ENCODE results near the gene PTPRH. TPM values are rescaled to one million over a fixed set of nuclear protein-coding genes. Genes with fewer than 3 reads are reported as not detected.
"Not testable (repeated sequence)": the region's sequence is repeated elsewhere in the genome, so short reads cannot be mapped to it uniquely, and the experiment has no call there.

The PTPRH gene
- total RNA-seq, 1 donor from 2014 or later: not detected

GRCh38 chr19:55173186-55173713 lies 36.1 kb downstream of the PTPRH start:
- no peak overlapping the region for H3K27ac Mint-ChIP-seq (ENCODE audit: unreplicated experiment)

GRCh38 chr19:55172741-55173140 lies 36.6 kb downstream of the PTPRH start:
- peaks cover 5% of the 10 kb centered on the region for H3K36me3 Mint-ChIP-seq (ENCODE audit: low read depth, unreplicated experiment)
- H3K27me3 Mint-ChIP-seq (ENCODE audit: unreplicated experiment): peaks cover 28% of the 10 kb centered on the region
- no peak for TF ChIP-seq CTCF (IDR thresholded peaks at IDR 0.05; ENCODE audit: unreplicated experiment)
- peaks cover 7% of the 10 kb centered on the region for H3K4me1 Mint-ChIP-seq (ENCODE audit: unreplicated experiment)
- H3K9me3 Mint-ChIP-seq (ENCODE audit: unreplicated experiment): no peaks in the 10 kb centered on the region
- peak overlapping the region; percentile 56 for H3K4me3 Mint-ChIP-seq (ENCODE audit: unreplicated experiment)
- DNase-seq (ENCODE audit: low spot score): no peak
- H3K27ac Mint-ChIP-seq (ENCODE audit: unreplicated experiment): peak overlapping the region; percentile 9

More at GRCh38 chr19:55173186-55173713, 36.1 kb downstream of the PTPRH start:
- peaks cover 7% of the 10 kb centered on the region for H3K4me1 Mint-ChIP-seq (ENCODE audit: unreplicated experiment)
- peaks cover 29% of the 10 kb centered on the region for H3K27me3 Mint-ChIP-seq (ENCODE audit: unreplicated experiment)
- no peak for DNase-seq (ENCODE audit: low spot score)
- H3K36me3 Mint-ChIP-seq (ENCODE audit: low read depth, unreplicated experiment): peaks cover 5% of the 10 kb centered on the region
- H3K9me3 Mint-ChIP-seq (ENCODE audit: unreplicated experiment): no peaks in the 10 kb centered on the region
- no peak for TF ChIP-seq CTCF (IDR thresholded peaks at IDR 0.05; ENCODE audit: unreplicated experiment)
- H3K4me3 Mint-ChIP-seq (ENCODE audit: unreplicated experiment): no peak overlapping the region

GRCh38 chr19:55172318-55172717 lies 37.0 kb downstream of the PTPRH start:
- H3K4me1 Mint-ChIP-seq (ENCODE audit: unreplicated experiment); H3K36me3 Mint-ChIP-seq (ENCODE audit: low read depth, unreplicated experiment); DNase-seq (ENCODE audit: low spot score); H3K9me3 Mint-ChIP-seq (ENCODE audit: unreplicated experiment): not testable (repeated sequence)
- Mint-ChIP-seq H3K27ac (ENCODE audit: unreplicated experiment) (peak overlapping the region; percentile 9), H3K27me3 (ENCODE audit: unreplicated experiment) (peaks cover 28% of the 10 kb centered on the region), H3K4me3 (ENCODE audit: unreplicated experiment) (peak overlapping the region; percentile 56)

- Mint-ChIP-seq H3K27ac (ENCODE audit: unreplicated experiment) (no peak overlapping the region), H3K36me3 (ENCODE audit: low read depth, unreplicated experiment) (peaks cover 5% of the 10 kb centered on the region), H3K4me3 (ENCODE audit: unreplicated experiment) (no peak overlapping the region), H3K9me3 (ENCODE audit: unreplicated experiment) (no peaks in the 10 kb centered on the region), H3K4me1 (ENCODE audit: unreplicated experiment) (peaks cover 12% of the 10 kb centered on the region), H3K27me3 (ENCODE audit: unreplicated experiment) (peaks cover 23% of the 10 kb centered on the region)
- no peak for DNase-seq (ENCODE audit: low spot score)
- TF ChIP-seq CTCF (IDR thresholded peaks at IDR 0.05; ENCODE audit: unreplicated experiment): no peak
Observed at GRCh38 chr19:55171440-55171839, 37.9 kb downstream of the PTPRH start.

- peaks cover 19% of the 10 kb centered on the region for H3K27me3 Mint-ChIP-seq (ENCODE audit: unreplicated experiment)
- DNase-seq (ENCODE audit: low spot score): no peak
- H3K4me1 Mint-ChIP-seq (ENCODE audit: unreplicated experiment): peaks cover 12% of the 10 kb centered on the region
- no peak overlapping the region for H3K27ac Mint-ChIP-seq (ENCODE audit: unreplicated experiment)
- no peak overlapping the region for H3K4me3 Mint-ChIP-seq (ENCODE audit: unreplicated experiment)
- peaks cover 5% of the 10 kb centered on the region for H3K36me3 Mint-ChIP-seq (ENCODE audit: low read depth, unreplicated experiment)
- TF ChIP-seq CTCF (IDR thresholded peaks at IDR 0.05; ENCODE audit: unreplicated experiment): no peak
- no peaks in the 10 kb centered on the region for H3K9me3 Mint-ChIP-seq (ENCODE audit: unreplicated experiment)
Observed at GRCh38 chr19:55169136-55169535, 40.2 kb downstream of the PTPRH start.

All from endothelial cell (in vitro differentiated cells).